GM21825 (cell line): ENCODE data around the gene LMAN2L.

Experiments used
- ATAC-seq: cut with Tn5 transposase; IDR thresholded peaks from one replicate; pipeline ENCODE4 v1.9.1; 2021; ENCODE audit warnings: mild to moderate bottlenecking, moderate library complexity; ENCODE audit not compliant: unreplicated experiment

LMAN2L gene

DNA sequence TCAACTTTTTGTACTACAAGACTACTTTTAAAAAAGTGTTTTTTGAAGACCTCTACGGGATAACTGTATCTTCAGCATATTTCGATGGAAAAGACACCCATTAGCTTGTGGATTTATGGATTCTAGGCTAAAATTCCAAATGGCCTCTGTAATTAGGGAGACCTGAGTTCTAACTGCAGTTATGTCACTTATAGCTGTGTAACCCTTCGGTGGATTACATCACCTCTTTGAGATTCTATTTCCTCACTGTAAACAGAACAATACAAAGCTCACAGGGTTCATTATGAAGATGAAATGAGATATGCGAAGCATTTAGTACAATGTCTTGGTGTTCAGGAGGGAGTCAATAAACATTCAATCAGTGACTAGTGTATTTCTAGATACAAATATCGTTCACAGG lies 24.2 kb downstream of the LMAN2L start:
- ATAC-seq: no peak

DNA sequence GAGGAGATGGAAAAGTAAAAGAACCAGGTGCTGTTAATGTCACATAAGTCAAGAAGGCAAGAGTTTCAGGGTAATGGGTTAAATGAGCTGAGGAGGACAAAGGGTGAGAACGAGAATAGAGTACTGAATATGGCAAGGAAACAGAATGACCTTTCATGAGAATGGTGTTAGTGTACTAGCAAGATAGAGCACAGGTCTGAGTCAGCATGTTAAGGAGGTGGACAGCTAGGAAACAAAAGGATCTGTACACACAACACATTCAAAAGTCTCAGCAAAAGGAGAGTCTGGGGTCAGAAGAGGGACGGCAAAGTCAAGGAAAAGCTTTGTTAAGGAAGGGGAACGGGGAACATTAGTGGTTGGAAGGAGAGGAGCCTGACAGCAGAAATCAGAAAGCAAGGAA lies 28.9 kb downstream of the LMAN2L start:
- ATAC-seq: no peak

DNA sequence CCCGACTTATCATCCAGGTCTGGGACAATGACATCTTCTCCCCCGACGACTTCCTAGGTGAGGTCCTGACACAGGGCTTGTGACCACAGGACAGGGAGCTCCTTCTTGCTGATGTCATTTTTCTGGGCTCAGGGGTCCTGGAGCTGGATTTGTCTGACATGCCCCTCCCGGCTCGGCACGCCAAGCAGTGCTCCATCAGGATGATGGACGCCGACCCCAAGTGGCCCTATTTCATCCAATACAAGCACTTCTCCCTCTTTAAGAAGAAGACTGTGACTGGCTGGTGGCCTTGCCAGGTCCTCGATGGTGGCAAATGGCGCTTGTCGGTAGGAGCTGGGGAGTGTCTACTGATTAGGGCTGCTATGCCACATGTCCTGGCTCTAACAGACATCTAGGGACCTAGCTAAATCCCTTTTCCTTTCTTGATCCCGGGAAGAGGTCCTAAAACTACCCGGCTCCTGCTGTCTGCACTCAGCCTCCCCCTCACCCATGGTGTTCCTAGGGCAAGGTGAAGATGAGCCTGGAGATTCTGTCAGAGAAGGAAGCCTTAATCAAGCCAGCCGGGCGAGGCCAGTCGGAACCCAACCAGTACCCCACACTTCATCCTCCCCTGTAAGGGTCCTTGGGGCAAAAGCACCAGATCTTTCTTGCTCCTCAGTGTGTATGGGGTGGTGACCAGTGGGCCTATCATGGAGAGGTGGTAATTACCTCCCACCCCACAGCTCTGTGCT lies 36.7 kb downstream of the LMAN2L start:
- ATAC-seq: no peak

DNA sequence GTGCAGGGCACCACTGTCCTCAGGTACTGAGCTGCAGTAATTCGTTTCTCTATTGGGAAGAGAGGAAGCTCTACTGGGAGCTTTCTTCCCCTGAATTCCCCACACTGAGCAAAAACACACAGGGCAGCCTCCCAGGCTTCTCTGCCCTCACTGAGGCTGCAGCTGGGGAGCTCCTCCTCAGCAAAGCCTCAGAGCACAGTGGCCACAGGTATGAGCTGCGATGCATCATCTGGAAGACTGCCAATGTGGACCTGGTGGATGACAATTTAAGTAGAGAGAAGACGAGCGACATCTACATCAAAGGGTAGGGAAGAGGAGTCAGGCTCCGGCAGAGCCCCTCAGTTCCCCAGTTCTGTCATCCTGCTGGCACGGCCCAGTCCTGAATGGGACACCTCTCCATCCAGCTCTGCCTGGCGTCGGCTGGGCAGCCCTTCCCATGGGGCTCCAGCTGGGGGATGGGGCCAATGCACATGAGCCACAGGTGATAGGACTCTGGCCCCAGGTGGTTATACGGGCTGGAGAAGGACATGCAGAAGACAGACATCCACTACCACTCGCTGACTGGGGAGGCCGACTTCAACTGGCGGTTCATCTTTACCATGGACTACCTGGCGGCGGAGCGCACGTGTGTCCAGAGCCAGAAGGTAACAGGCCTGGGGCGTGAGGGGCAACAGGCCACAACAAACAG lies 37.6 kb downstream of the LMAN2L start:
- no peak for ATAC-seq

DNA sequence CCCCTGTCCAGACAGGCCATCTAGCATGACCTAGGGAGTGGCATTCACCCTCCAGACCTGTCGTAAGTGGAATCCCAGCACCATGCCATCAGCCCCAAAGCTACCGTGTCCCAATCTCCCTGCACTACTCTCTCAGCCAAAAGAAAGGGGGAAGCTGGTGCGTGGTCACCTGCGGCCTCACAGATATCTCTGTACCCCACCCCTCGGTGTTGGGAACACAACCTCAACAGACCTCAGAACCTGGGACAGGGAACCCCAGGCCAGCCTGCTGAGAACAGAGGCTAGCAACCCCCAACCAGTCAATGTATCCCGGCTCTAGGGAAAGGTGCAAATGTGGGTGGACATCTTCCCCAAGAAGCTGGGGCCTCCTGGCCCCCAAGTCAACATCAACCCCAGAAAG lies 38.2 kb downstream of the LMAN2L start:
- ATAC-seq: no peak

DNA sequence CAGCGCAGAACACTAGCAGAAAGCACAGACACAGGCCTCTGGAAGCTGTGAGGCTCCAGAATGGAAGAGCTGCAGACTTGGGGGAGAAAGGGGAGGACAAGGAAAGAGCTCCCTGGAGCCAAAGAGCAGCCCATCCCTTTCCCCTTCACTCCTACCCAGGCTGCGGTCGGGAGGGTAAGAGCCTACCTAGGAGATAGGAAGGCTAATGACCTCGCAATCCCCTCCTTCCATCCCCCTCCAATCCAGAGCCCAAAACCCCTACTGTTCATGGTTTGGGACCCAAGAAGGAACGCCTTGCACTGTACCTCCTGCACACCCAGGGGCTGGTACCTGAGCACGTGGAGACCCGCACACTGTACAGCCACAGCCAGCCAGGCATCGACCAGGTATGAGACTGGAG lies 39.8 kb downstream of the LMAN2L start:
- ATAC-seq: no peak

DNA sequence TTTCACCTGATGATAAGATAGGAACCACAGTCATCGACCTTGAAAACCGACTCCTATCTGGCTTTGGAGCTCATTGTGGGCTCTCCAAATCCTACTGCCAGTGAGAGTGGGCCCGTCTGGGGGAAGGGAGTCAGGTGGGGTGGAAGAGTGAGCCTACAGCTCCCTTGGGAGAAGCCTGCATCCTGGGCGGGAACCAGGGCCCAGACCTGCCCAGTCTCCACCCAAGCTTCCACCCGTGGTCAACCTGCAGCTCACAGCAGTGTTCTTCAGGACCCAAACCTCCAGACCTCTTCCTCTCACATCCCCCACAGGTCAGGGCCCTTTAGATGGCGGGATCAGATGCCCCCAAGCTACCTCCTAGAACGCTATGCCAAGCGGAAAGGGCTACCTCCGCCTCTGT lies 40.2 kb downstream of the LMAN2L start:
- no peak for ATAC-seq

DNA sequence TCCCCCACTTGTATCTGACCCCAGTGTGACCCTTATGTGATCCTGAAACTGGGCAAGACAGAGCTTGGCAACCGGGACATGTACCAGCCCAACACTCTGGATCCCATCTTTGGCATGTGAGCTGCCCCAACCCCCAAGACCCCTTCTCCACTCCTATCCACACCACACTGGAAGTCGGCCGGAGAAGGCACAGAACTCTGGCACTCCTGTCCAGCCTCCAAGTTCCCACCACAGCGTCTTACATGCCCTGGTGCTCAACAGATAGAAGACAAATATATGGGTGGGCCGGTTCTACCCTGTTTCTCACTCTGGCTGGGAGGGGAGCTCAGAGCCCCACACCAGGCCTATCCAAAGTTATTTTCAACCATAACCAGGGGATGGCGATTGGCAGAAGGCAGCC lies 40.8 kb downstream of the LMAN2L start:
- ATAC-seq: no peak

DNA sequence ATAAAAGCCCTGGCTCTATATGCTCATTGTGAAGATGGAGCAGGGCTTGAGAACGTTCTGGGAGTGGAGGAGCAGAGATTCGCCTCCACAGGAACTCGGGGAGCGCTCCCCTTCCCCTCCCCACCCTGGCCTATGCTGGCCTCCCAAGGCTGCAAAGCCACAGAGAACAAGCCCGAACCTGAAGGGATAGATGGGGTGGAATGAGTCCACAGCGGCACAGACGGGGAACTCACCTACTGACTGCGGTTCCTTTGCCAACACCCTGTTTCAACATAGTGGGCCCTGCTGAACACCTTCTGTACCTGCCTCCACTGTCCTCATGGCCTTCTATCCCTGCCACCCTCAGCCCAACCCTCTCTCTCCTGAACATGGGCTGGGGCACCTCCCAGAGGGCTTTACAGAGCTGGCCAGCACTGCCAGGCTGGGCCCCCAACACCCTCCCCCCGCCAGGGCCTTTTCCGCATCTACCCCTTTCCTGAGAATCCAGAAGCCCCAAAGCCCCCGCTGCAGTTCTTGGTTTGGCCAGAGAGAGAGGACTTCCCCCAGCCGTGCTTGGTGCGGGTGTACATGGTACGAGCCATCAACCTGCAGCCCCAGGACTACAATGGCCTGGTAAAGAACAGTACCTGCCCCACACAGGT lies 41.5 kb downstream of the LMAN2L start:
- no peak for ATAC-seq

DNA sequence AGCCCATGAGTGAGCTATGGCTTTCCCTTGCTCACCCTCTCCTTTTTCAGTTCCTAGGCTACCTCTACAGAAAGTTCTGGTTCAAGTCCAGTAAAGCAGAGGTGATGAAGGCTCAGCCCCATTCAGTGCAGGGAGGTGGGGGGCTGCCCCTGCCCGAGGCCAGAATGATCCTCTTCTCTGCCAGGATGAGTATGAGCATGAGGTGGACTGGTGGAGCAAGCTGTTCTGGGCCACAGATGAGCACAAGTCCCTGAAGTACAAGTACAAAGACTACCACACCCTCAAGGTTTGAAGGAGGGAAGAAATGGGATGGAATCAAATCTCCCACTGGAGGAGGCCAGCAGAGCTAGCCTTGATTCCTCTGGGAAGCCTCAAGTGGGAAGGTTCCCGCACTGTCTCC lies 42.4 kb downstream of the LMAN2L start:
- no peak for ATAC-seq

DNA sequence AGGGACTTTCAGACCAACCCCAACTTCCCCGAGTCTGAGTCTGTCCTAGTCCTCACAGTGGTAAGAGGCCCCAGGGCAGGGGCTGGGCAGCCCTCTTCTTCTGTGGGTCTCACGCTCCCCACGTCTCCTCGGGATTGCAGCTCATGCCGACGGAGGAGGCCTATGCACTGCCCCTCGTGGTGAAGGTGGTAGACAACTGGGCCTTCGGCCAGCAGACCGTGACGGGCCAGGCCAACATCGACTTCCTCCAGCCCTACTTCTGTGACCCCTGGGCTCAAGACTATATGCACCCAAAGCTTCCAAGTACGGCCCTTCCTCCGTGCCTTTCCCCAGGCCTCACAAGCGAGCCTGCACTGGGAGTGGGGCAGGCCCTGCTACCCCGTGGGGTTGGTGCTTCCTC lies 44.3 kb downstream of the LMAN2L start:
- no peak for ATAC-seq

DNA sequence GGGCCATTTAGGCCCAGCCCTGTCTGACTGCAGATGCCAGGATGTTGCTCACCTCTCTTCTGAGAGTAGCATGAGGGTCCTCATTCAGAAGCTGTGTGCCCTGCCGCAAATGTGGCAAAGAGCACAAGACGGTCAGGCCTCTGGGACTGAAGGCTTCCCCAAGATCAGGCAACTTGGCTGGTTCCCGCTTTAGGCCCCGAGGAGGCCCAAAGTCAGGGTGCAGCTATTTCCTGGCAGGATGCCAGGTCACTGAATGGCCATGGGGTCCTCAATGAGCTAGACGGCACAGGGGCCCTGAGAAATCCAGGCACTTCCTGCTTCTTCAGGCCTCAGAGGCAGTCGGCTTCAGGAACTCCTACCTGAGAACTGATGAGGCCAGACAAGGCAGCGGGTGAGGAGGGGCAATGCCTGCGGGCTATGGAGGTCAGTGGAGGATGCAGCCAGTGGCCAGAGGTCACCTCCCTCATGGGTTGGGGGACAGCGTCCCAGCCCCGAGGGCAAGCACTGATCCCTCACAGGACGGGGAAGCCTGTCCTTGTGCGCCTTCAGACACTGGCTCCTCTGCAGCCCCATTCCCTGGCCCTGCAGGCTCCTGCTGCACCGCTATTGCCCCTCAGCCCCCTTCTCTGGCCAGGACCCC lies 44.9 kb downstream of the LMAN2L start:
- no peak for ATAC-seq

DNA sequence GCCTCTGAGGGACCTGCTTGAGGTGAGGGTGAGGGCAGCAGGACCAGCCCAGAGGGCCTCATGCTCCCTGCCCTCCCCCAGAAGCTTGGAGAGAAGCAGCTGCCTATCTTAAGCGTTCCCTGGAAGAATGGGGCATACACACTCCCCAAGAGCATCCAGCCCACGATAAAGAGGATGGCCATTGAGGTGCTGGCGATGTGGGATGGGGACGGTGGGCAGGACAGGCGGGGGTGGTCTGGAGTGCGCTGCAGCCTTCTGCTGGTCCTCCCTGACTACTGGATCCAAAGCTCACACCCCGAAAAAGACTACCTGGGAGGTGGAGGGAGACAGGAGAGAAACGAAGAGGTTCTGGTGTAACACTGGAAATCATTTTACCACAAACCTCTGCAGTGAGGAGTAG lies 45.6 kb downstream of the LMAN2L start:
- no peak for ATAC-seq

DNA sequence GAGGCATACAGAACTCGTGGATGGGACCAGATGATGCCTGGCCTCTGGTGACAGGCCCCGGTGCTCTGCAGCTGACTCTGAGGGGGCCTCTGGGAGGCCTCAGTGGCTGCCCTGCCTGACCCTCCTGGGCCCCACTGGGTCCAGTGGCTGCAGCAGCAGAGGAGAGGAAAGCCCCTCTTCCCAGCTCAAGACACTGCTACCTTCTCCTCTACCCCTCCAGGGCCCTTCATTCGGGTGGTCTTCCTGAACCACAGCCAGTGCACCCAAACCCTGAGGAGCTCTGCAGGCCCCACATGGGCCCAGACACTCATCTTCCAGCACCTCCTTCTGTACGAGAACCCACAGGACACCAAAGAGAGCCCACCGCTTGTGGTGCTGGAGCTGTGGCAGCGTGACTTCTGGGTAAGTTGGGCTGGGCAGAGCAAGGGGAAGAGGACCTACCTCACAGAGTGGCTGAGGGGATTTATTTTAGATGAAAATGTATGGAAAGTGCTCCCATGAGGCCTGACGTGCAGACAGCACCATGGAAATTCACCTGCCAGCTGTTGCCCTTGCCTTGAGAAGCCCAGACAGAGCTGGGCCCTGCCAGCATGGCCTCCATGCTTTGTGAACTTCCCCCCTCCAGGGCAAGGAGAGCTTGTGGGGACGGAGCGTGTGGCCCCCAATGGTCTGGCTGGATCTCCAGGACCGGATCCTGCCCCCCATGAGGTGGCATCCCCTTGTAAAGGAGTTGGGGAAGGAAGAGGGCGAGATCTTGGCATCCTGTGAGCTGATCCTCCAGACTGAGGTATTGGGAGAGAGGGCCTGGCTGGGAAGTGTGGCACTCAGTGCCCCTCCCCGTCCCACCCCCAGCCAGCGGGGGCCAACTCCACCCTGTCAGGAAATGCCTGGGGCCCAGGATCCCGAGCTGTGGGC lies 46.3 kb downstream of the LMAN2L start:
- no peak for ATAC-seq

DNA sequence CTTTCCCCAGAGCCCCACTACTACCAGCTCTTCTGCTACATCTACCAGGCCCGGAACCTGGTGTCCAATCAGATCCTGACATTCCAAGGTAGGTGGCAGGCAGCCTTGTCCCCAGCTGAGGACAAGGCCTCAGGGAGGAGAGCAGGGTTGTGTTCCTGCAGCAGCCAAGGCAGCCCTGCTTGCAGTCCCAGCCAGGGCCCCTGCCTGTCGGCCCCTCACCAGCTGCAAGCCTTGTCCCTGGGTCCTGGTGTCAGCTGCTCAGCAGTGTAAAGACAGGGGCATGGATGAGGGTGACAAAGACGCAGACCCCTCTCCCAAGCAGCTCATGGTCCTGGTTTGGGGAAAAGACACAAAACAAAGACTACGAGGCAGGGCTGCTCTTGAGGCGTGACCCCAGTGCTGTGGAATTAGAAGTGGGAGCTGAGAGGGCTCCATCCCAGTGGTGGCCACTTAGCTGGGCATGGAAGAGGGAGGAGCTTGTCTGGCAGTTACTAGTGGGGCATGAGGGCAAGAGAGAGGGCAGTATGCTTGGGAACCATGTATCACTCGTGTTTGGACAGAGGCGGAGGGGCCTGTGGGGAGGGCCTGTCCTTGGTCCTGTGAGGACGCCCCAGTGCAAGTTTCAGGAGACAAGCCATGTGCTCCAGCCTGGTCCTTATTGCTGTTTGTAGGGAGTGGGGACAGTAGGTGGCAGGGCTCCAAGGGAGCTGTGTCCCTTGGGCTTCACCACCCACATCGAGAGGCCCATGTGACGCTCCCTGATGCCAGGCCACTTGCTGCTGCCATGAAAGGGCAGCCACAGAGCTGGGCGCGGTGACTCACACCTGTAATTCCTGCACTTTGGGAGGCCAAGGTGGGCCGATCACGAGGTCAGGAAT lies 47.5 kb downstream of the LMAN2L start:
- ATAC-seq: no peak

DNA sequence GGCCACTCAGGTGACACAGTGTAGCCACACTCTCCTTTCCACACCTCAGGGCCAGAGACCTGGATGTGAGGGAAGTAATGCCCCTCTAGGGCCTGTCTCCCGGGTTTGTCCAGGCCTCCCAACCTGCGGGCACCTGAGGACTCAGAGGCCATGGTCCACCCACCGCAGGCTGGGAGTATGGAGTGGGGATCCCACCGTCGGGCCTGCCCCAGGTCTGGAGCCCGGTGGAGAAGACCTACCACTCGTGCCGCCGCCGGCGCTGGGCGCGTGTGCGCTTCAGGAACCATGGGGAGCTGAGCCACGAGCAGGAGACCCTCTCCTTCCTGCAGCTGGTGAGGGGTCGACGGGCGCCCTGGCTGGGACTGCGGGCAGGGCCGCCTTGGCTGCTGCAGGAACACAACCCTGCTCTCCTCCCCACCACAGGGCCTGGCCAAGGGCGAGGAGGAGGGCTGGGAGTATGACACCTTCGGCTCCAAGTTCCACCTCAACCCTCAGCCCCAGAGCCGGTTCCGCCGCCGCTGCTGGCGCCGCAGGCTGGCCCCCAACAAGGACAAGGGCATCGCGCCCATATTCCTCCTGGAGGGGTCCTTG lies 48.7 kb downstream of the LMAN2L start:
- ATAC-seq: no peak

DNA sequence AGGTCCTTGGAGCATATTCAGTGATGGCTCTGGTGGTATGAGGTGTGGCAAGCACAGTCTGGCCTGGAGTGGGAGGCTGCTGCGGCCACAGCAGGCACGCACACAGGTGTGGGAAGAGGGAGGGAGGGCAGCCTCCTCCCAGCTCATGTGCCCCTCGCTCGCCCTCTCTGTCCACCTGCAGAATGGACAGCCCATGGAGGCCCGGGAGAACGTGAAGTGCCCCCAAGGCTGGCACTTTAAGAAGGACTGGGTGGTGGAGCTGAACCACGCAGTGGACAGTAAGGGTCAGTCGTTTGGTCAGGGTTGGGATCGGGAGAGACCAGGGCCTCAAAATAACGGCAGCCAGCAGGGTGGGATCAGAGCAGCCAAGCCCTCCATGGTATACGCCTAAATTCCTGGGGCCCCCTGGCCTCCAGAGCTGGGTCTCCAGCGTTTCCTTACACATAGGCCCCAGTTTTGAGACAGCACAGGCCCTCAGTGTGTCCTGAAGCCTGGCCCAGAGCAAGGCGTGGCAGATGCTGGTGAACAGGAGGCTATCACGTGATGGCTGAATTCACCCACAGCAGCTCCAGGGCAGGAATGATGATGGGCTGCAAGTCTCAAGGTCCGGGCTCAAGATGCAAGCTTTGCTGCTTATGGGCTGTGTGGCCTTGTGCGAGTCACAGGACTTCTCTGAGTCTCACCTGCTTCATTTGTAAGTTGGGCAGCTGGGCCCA lies 49.4 kb downstream of the LMAN2L start:
- no peak for ATAC-seq

DNA sequence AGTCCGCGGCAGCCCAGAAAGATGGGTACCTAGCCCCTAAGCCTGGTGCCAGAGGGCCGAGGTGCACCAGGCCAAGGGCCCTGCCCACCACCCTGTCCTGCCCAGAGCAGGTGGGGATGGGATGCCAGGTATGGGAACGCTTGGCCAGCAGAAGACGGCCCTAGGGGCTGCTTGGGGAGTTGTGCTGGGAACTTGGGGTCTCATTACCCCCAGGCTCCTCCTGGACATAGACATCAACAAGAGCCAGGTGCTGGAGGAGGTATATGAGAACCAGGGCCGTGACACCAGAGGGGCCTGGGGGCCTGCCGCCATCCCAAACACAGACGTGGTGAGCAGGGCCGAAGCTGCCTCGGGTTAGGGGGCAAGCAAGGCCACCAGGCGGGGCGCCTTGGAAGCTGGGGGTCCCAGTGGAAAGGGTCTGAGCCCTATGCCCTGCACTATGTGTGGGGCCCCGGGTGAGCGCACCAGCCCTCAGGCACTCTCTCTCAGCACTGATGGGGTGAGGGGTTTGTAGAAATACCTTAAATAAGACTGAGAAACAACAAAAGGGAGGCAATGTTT lies 50.4 kb downstream of the LMAN2L start:
- ATAC-seq: no peak
